K562 (cell line): Measurements from ENCODE around the gene TMEM150C. TPM values are rescaled to one million over a fixed set of nuclear protein-coding genes. Genes with fewer than 3 reads are reported as not detected.

Experiments
- ATAC-seq: fragments of 200-7000 bp; cut with Tn5 transposase; 3 replicates; pipeline ENCODE4 v1.9.1; 2020; ENCODE audit warnings: moderate library complexity
- BruUV-seq: library from RNA; stranded (reverse); fragments of 400-500 nt; replicated peaks from 2 replicates; lab custom pipeline; 2021; lab: Mats Ljungman, UMichigan
- CTCF ChIA-PET: fragments of 300-600 bp; formaldehyde crosslinking; extraction: SDS; loops from one replicate; lab custom pipeline; 2021; ENCODE audit warnings: low intra/inter-chr PET ratio; lab: Yijun Ruan, JAX
- POLR2A ChIA-PET: fragments of 300-600, 350-650 bp; sonication (Branson Sonifier 250); formaldehyde crosslinking; extraction: SDS; loops from one replicate; lab custom pipeline; 2021; ENCODE audit warnings: antibody characterized with exemption, inconsistent platforms; lab: Yijun Ruan, JAX
- DNase-seq, 4 experiments: peaks; one replicate each; pipeline versions ENCODE4 v3.0.0 to v3.0.0-alpha.2; 2011 to 2018; ENCODE audit warnings: low spot score in 3 of 4, mixed read lengths in 3 of 4; ENCODE audit errors: extremely low read depth in 1 of 4
- FAIRE-seq: peaks from 2 replicates; lab custom pipeline; 2011; peaks lifted over from hg19 to GRCh38; lab: Jason Lieb, UNC
- H2AFZ ChIP-seq: 2 replicates; pipeline ENCODE4 v1.6.0; 2011; ENCODE audit warnings: low read depth, low read length, control low read depth, inconsistent platforms
- H3K27ac ChIP-seq: fragments of 200-600 bp; 3 replicates; pipeline ENCODE4 v1.8.0; 2011; ENCODE audit warnings: low read depth, mild to moderate bottlenecking, control low read depth, inconsistent platforms, low read length, moderate library complexity, mixed read lengths; ENCODE audit errors: extremely low read depth
- H3K27me3 ChIP-seq, 2 experiments: fragments of 300-600 bp in 1 of 2; 2 replicates in 1 of 2; 3 replicates in 1 of 2; pipeline versions ENCODE4 v1.6.0 to v1.8.0; 2011; ENCODE audit warnings: inconsistent platforms in 2 of 2, low read length in 2 of 2, mild to moderate bottlenecking in 1 of 2, mixed read lengths in 1 of 2, moderate library complexity in 1 of 2; ENCODE audit not compliant: control insufficient read depth in 2 of 2, insufficient read depth in 2 of 2
- H3K36me3 ChIP-seq: fragments of 300-600 bp; 3 replicates; pipeline ENCODE4 v1.8.0; 2011; ENCODE audit warnings: mild to moderate bottlenecking, low read length, inconsistent platforms; ENCODE audit not compliant: control insufficient read depth, insufficient read depth
- H3K4me1 ChIP-seq, 2 experiments: fragments of 200-600 bp in 1 of 2; replicated peaks in 1 of 2; 2 replicates in 1 of 2; 3 replicates in 1 of 2; pipeline versions ENCODE4 v1.5.1 to v1.8.0; 2011; ENCODE audit warnings: inconsistent platforms in 2 of 2, low read length in 2 of 2, mild to moderate bottlenecking in 1 of 2, mixed read lengths in 1 of 2, moderate library complexity in 1 of 2; ENCODE audit not compliant: control insufficient read depth in 2 of 2, insufficient read depth in 2 of 2
- H3K4me2 ChIP-seq: 2 replicates; pipeline ENCODE4 v1.6.1; 2011; ENCODE audit warnings: low read length, control low read depth, inconsistent platforms, mixed read lengths; ENCODE audit not compliant: insufficient read depth
- H3K4me3 ChIP-seq: fragments of 200-600 bp; sonication (generic), shearing (Covaris generic); 2 replicates; pipeline ENCODE4 v1.5.1; 2016; ENCODE audit warnings: control low read depth, inconsistent platforms
- H3K79me2 ChIP-seq: fragments of 200-600 bp; 3 replicates; pipeline ENCODE4 v1.8.0; 2011; ENCODE audit warnings: low read length, inconsistent platforms; ENCODE audit not compliant: control insufficient read depth, insufficient read depth
- H3K9ac ChIP-seq, 2 experiments: 2 replicates each; pipeline versions ENCODE4 v1.6.0 to v1.6.1; 2011; ENCODE audit warnings: low read depth in 2 of 2, low read length in 2 of 2, control low read depth in 1 of 2, inconsistent platforms in 1 of 2, mild to moderate bottlenecking in 1 of 2, mixed read lengths in 1 of 2; ENCODE audit not compliant: insufficient read depth in 1 of 2
- H3K9me1 ChIP-seq: one replicate; pipeline ENCODE4 v1.6.0; 2011; ENCODE audit warnings: inconsistent platforms, mild to moderate bottlenecking, low read length, moderate library complexity; ENCODE audit not compliant: control insufficient read depth, insufficient read depth
- H3K9me3 ChIP-seq: replicated peaks from 2 replicates; pipeline ENCODE4 v1.5.1; 2011; ENCODE audit warnings: low read depth, low read length, inconsistent platforms; ENCODE audit not compliant: control insufficient read depth, insufficient read depth
- H4K20me1 ChIP-seq: replicated peaks from 2 replicates; pipeline ENCODE4 v1.6.1; 2011; ENCODE audit warnings: low read length, inconsistent platforms, mixed read lengths; ENCODE audit not compliant: control insufficient read depth, insufficient read depth
- CHD4 ChIP-seq: fragments of 200-600 bp; sonication (generic); IDR thresholded peaks from 3 replicates; pipeline ENCODE4 v1.6.1; 2012; ENCODE audit warnings: low read depth, mild to moderate bottlenecking, mixed read lengths, low read length, inconsistent platforms; ENCODE audit not compliant: insufficient read depth, insufficient replicate concordance, poor library complexity, severe bottlenecking
- FIP1L1 ChIP-seq: fragments of 200-400 bp; formaldehyde crosslinking; IDR thresholded peaks from 2 replicates; pipeline ENCODE4 v1.6.1; 2018; ENCODE audit warnings: mild to moderate bottlenecking, low read depth, low read length; ENCODE audit not compliant: poor library complexity, severe bottlenecking
- MLX ChIP-seq, 2 experiments: fragments of 450-650 bp in 1 of 2; sonication (generic) in 1 of 2; formaldehyde crosslinking; conservative IDR thresholded peaks; 2 replicates each; pipeline versions ENCODE4 v1.4.0 to v1.8.1; 2020 to 2022; ENCODE audit warnings: mild to moderate bottlenecking in 1 of 2, missing genetic modification reagents in 1 of 2
- REST ChIP-seq, 2 experiments: fragments of 450-650 bp; formaldehyde crosslinking in 1 of 2; IDR thresholded peaks; 2 replicates each; pipeline versions ENCODE4 v1.4.0 to v1.6.1; 2014 to 2020; ENCODE audit warnings: mild to moderate bottlenecking in 2 of 2, borderline replicate concordance in 1 of 2, low read depth in 1 of 2
- ZKSCAN1 ChIP-seq: fragments of 150-350 bp; IDR thresholded peaks from 2 replicates; pipeline ENCODE4 v1.6.1; 2016; ENCODE audit warnings: low read depth, low read length
- WGBS: fragments of 100-300 bp; shearing (Covaris generic); methylation state at CpG from one replicate; pipeline ENCODE4 v1.1.6; 2016; ENCODE audit warnings: low coverage, mixed read lengths; ENCODE audit not compliant: insufficient coverage; ENCODE audit errors: missing lambda C conversion rate; 5-methylcytosine and 5-hydroxymethylcytosine counted together
- in situ Hi-C: fragments of 300-500 bp; cut with MboI; formaldehyde crosslinking; loops from 4 replicates; pipeline ENCODE4 v1.15.0; 2018; ENCODE audit warnings: inconsistent platforms, mixed read lengths
- intact Hi-C: fragments of 100-400 bp; cut with micrococcal nuclease; formaldehyde crosslinking; loops from 2 replicates; pipeline ENCODE4 v1.14.2; 2022
- polyA plus RNA-seq, 8 experiments: library from polyadenylated mRNA; depleted of rRNA in 4 of 8; stranded (reverse) in 5 of 8; unstranded in 3 of 8; fragments of >200 nt; fragmentation: Nextera tagmentation in 2 of 8; fragmentation: Illumina TruSeq in 1 of 8; extraction: Ambion mirVana in 2 of 8; extraction: Trizol in 1 of 8; gene quantifications; 2 replicates each; pipeline versions ENCODE4 v1.2.1 to v1.2.3, GENCODE V29; 2011 to 2014; ENCODE audit warnings: inconsistent platforms in 1 of 8, missing spikeins in 1 of 8
- total RNA-seq, 7 experiments: library from RNA; depleted of rRNA in 6 of 7; stranded (reverse); fragments of >200 nt in 6 of 7; fragmentation: Illumina TruSeq in 2 of 7; extraction: Trizol in 2 of 7; gene quantifications; 2 replicates each; pipeline versions ENCODE4 v1.2.1 to v1.2.3, GENCODE V29; 2011 to 2021; ENCODE audit warnings: low replicate concordance in 1 of 7

The TMEM150C gene
- total and polyA plus RNA-seq, 9 of the 15 experiments (the other 6 are each of a cell fraction or from before 2014, with no cell fraction given) = 0.07 TPM; not detected in 8

- TF ChIP-seq FIP1L1 = no peak
Observed at GRCh38 chr4:82588771-82589270, 27.0 kb upstream of the TMEM150C start (continued).

GRCh38 chr4:82587826-82588540 is 26.2 kb upstream of the TMEM150C start:
- BruUV-seq = no TSS peak
- ATAC-seq (no peak), DNase-seq (no peak), FAIRE-seq (no peak)
- H3K9ac ChIP-seq = no peak overlapping the region
- intact Hi-C loops (no loop called here), in situ Hi-C loops (no loop called here)
- WGBS = 3% methylated on average over 8 of the region's 8 CpGs
- H3K9me3 ChIP-seq = no peaks in the 10 kb centered on the region
- no peaks in the 10 kb centered on the region for H3K9me1 ChIP-seq
- TF ChIP-seq ZKSCAN1 = no peak
- no peak for TF ChIP-seq REST (IDR thresholded peaks at IDR 0.05; ENCODE audit: borderline replicate concordance)
- TF ChIP-seq REST (CRISPR knock-in tag; IDR thresholded peaks at IDR 0.05; ENCODE audit: low read depth) = no peak
- no peak for TF ChIP-seq MLX (CRISPR knock-in tag; conservative IDR thresholded peaks at IDR 0.05)
- TF ChIP-seq CHD4 = no peak
- no peaks in the 10 kb centered on the region for H4K20me1 ChIP-seq
- H3K4me2 ChIP-seq = no peak overlapping the region
- no peaks in the 10 kb centered on the region for H3K36me3 ChIP-seq
- H3K79me2 ChIP-seq = no peaks in the 10 kb centered on the region
- no peak overlapping the region for H3K27ac ChIP-seq
- no peak overlapping the region for H3K4me3 ChIP-seq
- peaks cover 3 to 19% of the 10 kb centered on the region in 2 experiments; a peak in 2 of 5 replicates for H3K27me3 ChIP-seq
- ChIA-PET CTCF (no interaction called here), POLR2A (no interaction called here)
- H2AFZ ChIP-seq = no peak overlapping the region
- H3K4me1 ChIP-seq = no peaks in the 10 kb centered on the region
